Astrocyte (in vitro differentiated cells and primary cell): ENCODE measurements around the gene CDYL. TPM values are rescaled to one million over a fixed set of nuclear protein-coding genes. Genes with fewer than 3 reads are reported as not detected.

Experiments
- DNase-seq: peaks from one replicate; pipeline ENCODE4 v3.0.0-alpha.2; 2010; ENCODE audit warnings: low read depth
- FAIRE-seq: peaks from 2 replicates; lab custom pipeline; 2011; peaks lifted over from hg19 to GRCh38; lab: Jason Lieb, UNC
- H2AFZ ChIP-seq: 2 replicates; pipeline ENCODE4 v1.6.0; 2012; ENCODE audit warnings: low read depth, low read length, inconsistent platforms
- H3K27ac ChIP-seq: 2 replicates; pipeline ENCODE4 v1.5.1; 2011; ENCODE audit warnings: low read depth, low read length, inconsistent platforms
- H3K27me3 ChIP-seq: 2 replicates; pipeline ENCODE4 v1.6.0; 2011; ENCODE audit warnings: low read length, inconsistent platforms; ENCODE audit not compliant: insufficient read depth
- H3K36me3 ChIP-seq: 2 replicates; pipeline ENCODE4 v1.5.1; 2011; ENCODE audit warnings: low read length, inconsistent platforms; ENCODE audit not compliant: insufficient read depth
- H3K4me1 ChIP-seq: 2 replicates; pipeline ENCODE4 v1.5.1; 2011; ENCODE audit warnings: low read length, inconsistent platforms; ENCODE audit not compliant: insufficient read depth
- H3K4me2 ChIP-seq: 2 replicates; pipeline ENCODE4 v1.6.0; 2012; ENCODE audit warnings: low read length, inconsistent platforms
- H3K4me3 ChIP-seq: 2 replicates; pipeline ENCODE4 v1.5.1; 2011; ENCODE audit warnings: low read depth, mild to moderate bottlenecking, low read length, inconsistent platforms; ENCODE audit not compliant: insufficient read depth
- H3K79me2 ChIP-seq: 2 replicates; pipeline ENCODE4 v1.6.0; 2012; ENCODE audit warnings: mild to moderate bottlenecking, low read length, inconsistent platforms; ENCODE audit not compliant: insufficient read depth
- H3K9ac ChIP-seq: 2 replicates; pipeline ENCODE4 v1.6.0; 2012; ENCODE audit warnings: mild to moderate bottlenecking, low read length, inconsistent platforms
- H3K9me3 ChIP-seq: 2 replicates; pipeline ENCODE4 v1.5.1; 2012; ENCODE audit warnings: low read depth, mild to moderate bottlenecking, low read length, inconsistent platforms; ENCODE audit not compliant: insufficient read depth
- H4K20me1 ChIP-seq: 2 replicates; pipeline ENCODE4 v1.6.0; 2012; ENCODE audit warnings: low read length, inconsistent platforms; ENCODE audit not compliant: insufficient read depth
- H3K27ac Mint-ChIP-seq: one replicate; pipeline ENCODE4 v1.8.0; 2021; ENCODE audit warnings: mild to moderate bottlenecking, mixed read lengths; ENCODE audit not compliant: unreplicated experiment
- H3K27me3 Mint-ChIP-seq: one replicate; pipeline ENCODE4 v1.8.0; 2021; ENCODE audit warnings: low read depth, mixed read lengths; ENCODE audit not compliant: unreplicated experiment
- H3K36me3 Mint-ChIP-seq: one replicate; pipeline ENCODE4 v1.8.0; 2021; ENCODE audit warnings: low read depth, mixed read lengths; ENCODE audit not compliant: unreplicated experiment
- H3K4me1 Mint-ChIP-seq: one replicate; pipeline ENCODE4 v1.8.0; 2021; ENCODE audit warnings: low read depth, mixed read lengths; ENCODE audit not compliant: unreplicated experiment
- H3K4me3 Mint-ChIP-seq: one replicate; pipeline ENCODE4 v1.8.0; 2021; ENCODE audit warnings: mild to moderate bottlenecking, moderate library complexity, mixed read lengths; ENCODE audit not compliant: unreplicated experiment
- H3K9me3 Mint-ChIP-seq: one replicate; pipeline ENCODE4 v1.8.0; 2021; ENCODE audit warnings: mild to moderate bottlenecking, mixed read lengths; ENCODE audit not compliant: unreplicated experiment
- EZH2 ChIP-seq: IDR thresholded peaks from 2 replicates; pipeline ENCODE4 v1.6.1; 2012; ENCODE audit warnings: mild to moderate bottlenecking, low read length, inconsistent platforms; ENCODE audit not compliant: insufficient read depth
- total RNA-seq: library from RNA; stranded (reverse); gene quantifications from 2 replicates; pipeline ENCODE4 v1.2.1, GENCODE V29; 2021
- TF ChIP-seq, protein P1 (sequence below): IDR thresholded peaks from 2 replicates; pipeline ENCODE4 v1.5.1; 2011; ENCODE audit warnings: low read depth, mild to moderate bottlenecking, inconsistent platforms, low read length, moderate library complexity; ENCODE audit not compliant: insufficient read depth

CDYL gene
- total RNA-seq, 1 donor from 2014 or later, result 87.1 TPM

DNA sequence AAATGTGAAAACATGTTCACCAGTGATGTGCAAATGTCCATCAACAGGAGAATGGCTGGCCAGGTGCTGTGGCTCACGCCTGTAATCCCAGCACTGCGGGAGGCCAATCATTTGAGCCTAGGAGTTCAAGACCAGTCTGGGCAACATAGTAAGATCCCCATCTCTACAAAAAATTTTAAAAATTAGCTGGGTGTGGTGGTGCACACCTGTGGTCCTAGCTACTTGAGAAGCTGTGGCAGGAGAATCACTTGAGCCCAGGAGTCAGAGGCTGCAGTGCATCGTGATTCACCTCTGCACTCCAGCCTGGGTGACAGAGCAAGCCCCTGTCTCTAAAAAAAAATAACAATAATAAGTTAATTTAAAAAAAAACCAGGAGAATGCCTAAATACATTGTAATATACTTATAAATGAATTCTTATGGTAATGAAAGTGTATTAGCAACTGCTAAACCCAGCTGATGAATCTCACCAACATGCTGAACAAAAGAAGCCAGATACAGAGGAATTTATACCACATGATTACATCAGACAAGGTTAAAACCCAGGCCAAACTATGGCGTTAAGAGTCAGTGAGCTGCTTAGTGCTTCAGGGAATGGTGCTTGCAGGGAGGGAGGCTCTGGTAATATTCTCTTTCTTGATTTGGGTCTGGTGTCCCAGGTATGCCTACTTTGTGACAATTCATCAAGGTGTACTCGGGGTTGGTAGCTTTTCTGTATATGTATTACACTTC is 191.3 kb downstream of the CDYL start:
- Mint-ChIP-seq H3K27me3 (peaks cover 14% of the 10 kb centered on the region), H3K4me3 (no peak overlapping the region), H3K27ac (no peak overlapping the region), H3K9me3 (peaks cover 8% of the 10 kb centered on the region), H3K36me3 (no peaks in the 10 kb centered on the region), H3K4me1 (peaks cover 6% of the 10 kb centered on the region)
- H3K4me1 ChIP-seq, result no peaks in the 10 kb centered on the region
- no peak overlapping the region for H3K4me3 ChIP-seq
- H3K4me2 ChIP-seq, result no peak overlapping the region
- H3K27ac ChIP-seq, result no peak overlapping the region
- no peaks in the 10 kb centered on the region for H3K36me3 ChIP-seq
- H2AFZ ChIP-seq, result no peak overlapping the region
- H3K9me3 ChIP-seq, result no peaks in the 10 kb centered on the region
- no peak for DNase-seq
- H3K9ac ChIP-seq, result no peak overlapping the region
- no peak for FAIRE-seq
- H3K79me2 ChIP-seq, result no peaks in the 10 kb centered on the region
- H3K27me3 ChIP-seq, result no peaks in the 10 kb centered on the region
- H4K20me1 ChIP-seq, result no peaks in the 10 kb centered on the region
- TF ChIP-seq EZH2, result no peak
- TF ChIP-seq, protein P1, sequence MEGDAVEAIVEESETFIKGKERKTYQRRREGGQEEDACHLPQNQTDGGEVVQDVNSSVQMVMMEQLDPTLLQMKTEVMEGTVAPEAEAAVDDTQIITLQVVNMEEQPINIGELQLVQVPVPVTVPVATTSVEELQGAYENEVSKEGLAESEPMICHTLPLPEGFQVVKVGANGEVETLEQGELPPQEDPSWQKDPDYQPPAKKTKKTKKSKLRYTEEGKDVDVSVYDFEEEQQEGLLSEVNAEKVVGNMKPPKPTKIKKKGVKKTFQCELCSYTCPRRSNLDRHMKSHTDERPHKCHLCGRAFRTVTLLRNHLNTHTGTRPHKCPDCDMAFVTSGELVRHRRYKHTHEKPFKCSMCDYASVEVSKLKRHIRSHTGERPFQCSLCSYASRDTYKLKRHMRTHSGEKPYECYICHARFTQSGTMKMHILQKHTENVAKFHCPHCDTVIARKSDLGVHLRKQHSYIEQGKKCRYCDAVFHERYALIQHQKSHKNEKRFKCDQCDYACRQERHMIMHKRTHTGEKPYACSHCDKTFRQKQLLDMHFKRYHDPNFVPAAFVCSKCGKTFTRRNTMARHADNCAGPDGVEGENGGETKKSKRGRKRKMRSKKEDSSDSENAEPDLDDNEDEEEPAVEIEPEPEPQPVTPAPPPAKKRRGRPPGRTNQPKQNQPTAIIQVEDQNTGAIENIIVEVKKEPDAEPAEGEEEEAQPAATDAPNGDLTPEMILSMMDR, result no peak

DNA sequence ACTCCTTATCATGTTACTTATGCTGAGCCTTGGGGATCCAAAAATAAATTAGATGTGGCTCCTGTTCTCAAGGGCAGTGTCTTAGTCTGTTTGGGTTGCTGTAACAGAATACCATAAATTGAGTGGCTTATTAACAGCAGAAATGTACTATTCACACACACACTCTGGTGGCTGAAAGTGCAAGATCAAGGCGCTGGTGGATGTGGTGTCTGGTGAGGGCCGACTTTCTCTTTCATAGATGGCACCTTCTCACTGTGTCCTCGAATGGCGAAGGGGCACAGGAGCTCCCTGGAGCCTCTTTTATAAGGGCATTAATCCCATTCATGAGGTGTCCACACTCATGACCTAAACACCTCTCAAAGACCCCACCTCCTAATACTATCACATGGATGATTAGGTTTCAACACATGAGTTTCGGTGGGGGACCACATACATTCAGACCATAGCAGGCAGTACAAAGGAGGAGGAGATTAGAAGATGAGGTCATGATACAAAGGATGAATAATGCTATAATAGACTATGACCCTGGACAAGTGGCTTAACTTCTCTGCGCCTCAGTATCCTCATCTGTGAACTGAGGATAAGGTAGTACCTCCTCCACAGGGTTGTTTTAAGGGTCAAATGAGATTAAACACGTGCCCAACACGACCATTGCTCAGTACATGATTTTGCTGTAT is 193.5 kb downstream of the CDYL start:
- no peaks in the 10 kb centered on the region for H3K36me3 Mint-ChIP-seq
- peaks cover 2% of the 10 kb centered on the region for H3K4me1 Mint-ChIP-seq
- FAIRE-seq (no peak), DNase-seq (no peak)
- Histone ChIP-seq H3K36me3 (no peaks in the 10 kb centered on the region), H3K79me2 (no peaks in the 10 kb centered on the region), H3K4me3 (no peak overlapping the region), H3K4me2 (no peak overlapping the region), H3K27me3 (no peaks in the 10 kb centered on the region), H2AFZ (no peak overlapping the region), H3K9ac (no peak overlapping the region), H4K20me1 (no peaks in the 10 kb centered on the region), H3K9me3 (no peaks in the 10 kb centered on the region), H3K4me1 (no peaks in the 10 kb centered on the region), H3K27ac (no peak overlapping the region)
- TF ChIP-seq EZH2, result no peak
- TF ChIP-seq, protein P1, result no peak
- H3K27ac Mint-ChIP-seq, result no peak overlapping the region
- H3K27me3 Mint-ChIP-seq, result peaks cover 15% of the 10 kb centered on the region
- no peak overlapping the region for H3K4me3 Mint-ChIP-seq
- H3K9me3 Mint-ChIP-seq, result peaks cover 8% of the 10 kb centered on the region
